ENCODE results near the gene PSME4.
A peak's percentile ranks its signal among the peaks of the same experiment; 100 is the strongest.

PSME4 gene

DNA sequence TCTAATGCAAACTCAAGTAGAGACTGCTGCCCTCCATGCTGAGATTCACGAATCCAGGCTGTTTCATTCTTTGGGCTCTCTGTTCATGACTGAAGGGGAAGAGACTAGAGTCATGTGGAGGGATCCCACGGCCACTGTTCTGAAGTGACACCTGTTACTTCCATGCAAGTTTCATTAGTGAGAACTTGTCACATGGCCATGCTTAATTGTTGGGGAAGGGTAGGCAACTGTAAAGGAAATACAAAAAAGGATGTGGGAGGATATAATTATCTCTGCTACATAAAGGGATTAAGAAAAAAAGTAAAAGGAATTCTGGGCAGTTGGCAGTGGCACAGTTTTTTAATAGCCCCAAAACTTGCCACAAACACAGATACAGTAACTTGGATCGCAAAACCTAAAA lies 28.0 kb upstream of the PSME4 start:
- Histone ChIP-seq H3K27me3 (ENCODE audit: control insufficient read depth in 1 of 2, insufficient read depth in 2 of 2, low read length in 2 of 2) (no peaks in the 10 kb centered on the region), H3K9ac (ENCODE audit: low read depth in 1 of 2, low read length in 2 of 2) (no peak overlapping the region), H3K4me3 (ENCODE audit: low read depth in 1 of 2, low read length in 2 of 2) (no peak overlapping the region), H3K9me3 (ENCODE audit: control insufficient read depth in 1 of 2, low read length in 2 of 2) (no peaks in the 10 kb centered on the region), H3K36me3 (ENCODE audit: control insufficient read depth in 1 of 2, insufficient read depth in 2 of 2, low read length in 2 of 2) (no peaks in the 10 kb centered on the region), H3K27ac (ENCODE audit: low read depth, low read length) (no peak overlapping the region), H3K4me1 (ENCODE audit: control insufficient read depth in 1 of 2, insufficient read depth in 2 of 2, low read length in 2 of 2) (no peaks in the 10 kb centered on the region)

DNA sequence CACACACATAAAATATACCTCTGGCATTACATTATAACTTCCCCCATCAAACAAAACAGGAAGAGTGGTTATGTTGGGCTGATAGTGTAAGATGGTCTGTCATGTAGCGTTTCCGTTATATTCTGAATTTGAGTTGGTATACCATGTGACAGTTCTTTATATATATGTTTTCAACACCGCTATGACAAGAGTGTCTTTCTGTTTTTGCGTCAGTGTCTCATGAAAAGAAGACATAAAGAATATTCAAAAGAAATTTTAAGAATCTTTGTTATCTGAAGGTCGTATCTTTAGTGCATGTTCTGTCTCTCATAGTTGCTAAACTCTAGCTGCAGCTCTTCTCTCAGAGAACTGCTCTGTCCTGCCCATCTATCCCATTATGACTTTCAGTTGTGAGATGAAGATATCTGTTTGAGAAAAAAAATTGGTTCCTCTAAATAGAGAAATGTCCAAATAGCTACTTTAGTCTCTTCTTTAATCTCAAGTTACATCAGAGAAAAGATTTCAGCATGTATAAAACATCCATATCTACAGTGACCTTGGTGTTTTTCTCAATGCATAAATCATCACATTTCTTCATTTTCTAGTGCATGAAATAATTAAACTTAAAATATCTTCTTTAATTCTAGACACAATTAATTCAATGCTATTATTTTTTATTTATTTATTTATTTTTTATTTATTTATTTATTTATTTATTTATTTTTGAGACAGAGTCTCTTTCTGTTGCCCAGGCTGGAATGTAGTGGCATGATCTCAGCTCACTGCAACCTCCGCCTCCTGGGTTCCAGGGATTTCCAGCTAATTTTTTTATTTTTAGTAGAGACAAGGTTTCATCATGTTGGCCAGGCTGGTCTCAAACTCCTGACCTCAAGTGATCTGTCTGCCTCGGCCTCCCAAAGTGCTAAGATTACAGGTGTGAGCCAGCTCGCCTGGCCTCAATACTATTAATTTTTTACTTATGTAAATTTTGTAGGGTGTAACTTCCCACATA lies 24.3 kb upstream of the PSME4 start:
- Histone ChIP-seq H3K4me3 (ENCODE audit: low read depth in 1 of 2, low read length in 2 of 2) (no peak overlapping the region), H3K27me3 (ENCODE audit: control insufficient read depth in 1 of 2, insufficient read depth in 2 of 2, low read length in 2 of 2) (no peaks in the 10 kb centered on the region), H3K4me1 (ENCODE audit: control insufficient read depth in 1 of 2, insufficient read depth in 2 of 2, low read length in 2 of 2) (no peaks in the 10 kb centered on the region), H3K36me3 (ENCODE audit: control insufficient read depth in 1 of 2, insufficient read depth in 2 of 2, low read length in 2 of 2) (no peaks in the 10 kb centered on the region), H3K9ac (ENCODE audit: low read depth in 1 of 2, low read length in 2 of 2) (no peak overlapping the region), H3K9me3 (ENCODE audit: control insufficient read depth in 1 of 2, low read length in 2 of 2) (no peaks in the 10 kb centered on the region), H3K27ac (ENCODE audit: low read depth, low read length) (no peak overlapping the region)

DNA sequence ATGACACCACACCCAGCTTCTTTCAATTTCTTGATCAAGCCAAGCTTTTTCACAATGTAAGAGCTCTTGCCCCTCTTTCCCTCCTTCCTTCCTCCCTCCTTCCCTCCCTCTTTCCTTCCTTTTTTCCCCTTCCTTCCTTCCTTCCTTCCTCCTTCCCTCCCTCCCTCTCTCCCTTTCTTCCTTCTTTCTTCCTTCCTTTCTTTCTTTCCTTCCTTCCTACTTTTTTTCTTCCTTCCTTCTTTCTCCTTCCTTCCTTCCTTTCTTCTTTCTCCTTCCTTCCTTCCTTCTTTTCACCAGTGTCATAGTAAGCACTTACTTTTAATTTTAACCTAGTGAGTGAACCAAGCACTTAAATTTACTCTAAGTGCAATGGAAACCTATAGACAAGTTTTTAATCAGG lies 21.2 kb upstream of the PSME4 start:
- Histone ChIP-seq H3K27me3 (ENCODE audit: control insufficient read depth in 1 of 2, insufficient read depth in 2 of 2, low read length in 2 of 2) (no peaks in the 10 kb centered on the region), H3K4me3 (ENCODE audit: low read depth in 1 of 2, low read length in 2 of 2) (no peak overlapping the region), H3K4me1 (ENCODE audit: control insufficient read depth in 1 of 2, insufficient read depth in 2 of 2, low read length in 2 of 2) (peaks cover 0 to 2% of the 10 kb centered on the region in 2 donors), H3K27ac (ENCODE audit: low read depth, low read length) (no peak overlapping the region), H3K9me3 (ENCODE audit: control insufficient read depth in 1 of 2, low read length in 2 of 2) (no peaks in the 10 kb centered on the region), H3K36me3 (ENCODE audit: control insufficient read depth in 1 of 2, insufficient read depth in 2 of 2, low read length in 2 of 2) (no peaks in the 10 kb centered on the region), H3K9ac (ENCODE audit: low read depth in 1 of 2, low read length in 2 of 2) (no peak overlapping the region)

DNA sequence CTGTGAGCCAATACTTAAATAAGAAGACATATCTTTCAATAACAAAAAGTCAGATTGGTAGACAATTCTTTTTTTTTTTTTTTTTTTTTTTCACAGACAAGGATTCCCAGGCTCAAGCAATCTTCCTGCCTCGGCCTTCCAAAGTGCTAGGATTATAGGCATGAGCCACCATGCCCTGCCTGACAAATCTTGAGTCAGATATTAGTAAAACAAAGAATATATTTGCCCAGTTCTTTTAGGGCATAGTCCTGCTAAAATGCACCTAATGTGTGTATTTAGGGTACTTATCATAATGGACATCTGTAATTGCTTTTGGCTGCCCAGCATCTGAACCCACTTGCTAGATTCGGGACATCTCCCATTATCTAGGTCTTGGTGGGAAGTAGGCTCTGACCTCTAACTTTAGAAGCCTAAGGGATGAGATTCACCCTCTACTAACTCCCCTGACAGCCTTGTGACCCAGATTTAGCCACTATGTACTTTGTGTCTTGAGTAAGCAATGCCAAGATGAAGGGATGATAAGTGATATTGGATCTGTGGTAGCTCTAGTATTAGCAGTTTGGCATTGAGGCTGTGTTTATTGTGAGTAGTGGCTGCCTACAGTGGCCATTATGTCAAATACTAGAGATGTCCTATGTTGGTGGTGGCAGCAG lies 18.5 kb upstream of the PSME4 start:
- Histone ChIP-seq H3K27me3 (ENCODE audit: control insufficient read depth in 1 of 2, insufficient read depth in 2 of 2, low read length in 2 of 2) (no peaks in the 10 kb centered on the region), H3K27ac (ENCODE audit: low read depth, low read length) (no peak overlapping the region), H3K9me3 (ENCODE audit: control insufficient read depth in 1 of 2, low read length in 2 of 2) (no peaks in the 10 kb centered on the region), H3K9ac (ENCODE audit: low read depth in 1 of 2, low read length in 2 of 2) (no peak overlapping the region), H3K4me3 (ENCODE audit: low read depth in 1 of 2, low read length in 2 of 2) (no peak overlapping the region), H3K4me1 (ENCODE audit: control insufficient read depth in 1 of 2, insufficient read depth in 2 of 2, low read length in 2 of 2) (peaks cover 0 to 5% of the 10 kb centered on the region in 2 donors), H3K36me3 (ENCODE audit: control insufficient read depth in 1 of 2, insufficient read depth in 2 of 2, low read length in 2 of 2) (no peaks in the 10 kb centered on the region)

DNA sequence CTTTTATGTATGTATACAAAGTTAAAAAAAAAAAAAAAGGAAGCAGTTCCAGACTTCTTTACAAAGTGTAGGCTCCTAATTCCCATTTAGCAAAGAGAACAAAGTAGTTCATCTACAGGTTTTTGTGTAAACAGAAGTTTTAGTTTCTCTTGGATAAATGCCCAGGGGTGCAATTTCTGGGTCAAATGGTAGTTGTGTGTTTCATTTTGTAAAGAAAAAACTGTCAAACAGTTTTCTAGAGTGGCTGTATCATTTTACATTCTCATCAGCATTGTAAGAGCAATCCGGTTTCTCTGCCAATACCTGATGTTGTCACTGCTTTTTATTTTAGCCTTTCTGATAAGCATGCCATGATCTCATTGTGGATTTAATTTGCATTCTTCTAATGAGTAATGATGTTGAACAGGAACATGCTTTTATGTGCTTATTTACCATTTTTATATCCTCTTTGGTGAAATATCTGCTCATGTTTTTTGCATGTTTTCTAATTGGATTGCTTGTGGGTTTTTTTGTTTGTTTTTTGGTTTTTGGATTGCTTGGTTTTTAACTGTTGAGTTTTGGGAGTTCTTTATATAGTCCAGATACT lies 16.6 kb upstream of the PSME4 start:
- no peaks in the 10 kb centered on the region for H3K27me3 ChIP-seq (ENCODE audit: control insufficient read depth in 1 of 2, insufficient read depth in 2 of 2, low read length in 2 of 2)
- no peak overlapping the region for H3K9ac ChIP-seq (ENCODE audit: low read depth in 1 of 2, low read length in 2 of 2)
- peaks cover 0 to 5% of the 10 kb centered on the region in 2 donors for H3K4me1 ChIP-seq (ENCODE audit: control insufficient read depth in 1 of 2, insufficient read depth in 2 of 2, low read length in 2 of 2)
- no peaks in the 10 kb centered on the region for H3K9me3 ChIP-seq (ENCODE audit: control insufficient read depth in 1 of 2, low read length in 2 of 2)
- H3K27ac ChIP-seq (ENCODE audit: low read depth, low read length): no peak overlapping the region
- H3K36me3 ChIP-seq (ENCODE audit: control insufficient read depth in 1 of 2, insufficient read depth in 2 of 2, low read length in 2 of 2): peaks cover 0 to 4% of the 10 kb centered on the region in 2 donors
- H3K4me3 ChIP-seq (ENCODE audit: low read depth in 1 of 2, low read length in 2 of 2): no peak overlapping the region

DNA sequence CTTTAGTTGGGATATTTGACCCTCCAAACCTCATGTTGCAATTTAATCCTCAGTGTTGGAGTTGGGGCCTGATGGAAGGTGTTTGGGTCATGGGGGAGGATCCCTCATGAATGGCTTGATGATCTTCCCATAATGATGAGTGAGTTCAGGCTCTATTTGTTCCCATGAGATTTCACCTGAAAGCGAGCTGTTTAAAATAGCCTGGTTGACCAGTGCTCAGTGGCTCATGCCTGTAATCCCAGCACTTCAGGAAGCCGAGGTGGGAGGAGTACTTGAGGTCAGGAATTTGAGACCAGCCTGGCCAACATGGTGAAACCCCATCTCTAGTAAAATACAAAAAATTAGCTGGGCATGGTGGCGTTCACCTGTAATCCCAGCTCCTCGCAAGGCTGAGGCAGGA lies 14.9 kb upstream of the PSME4 start:
- H3K27ac ChIP-seq (ENCODE audit: low read depth, low read length): no peak overlapping the region
- H3K4me3 ChIP-seq (ENCODE audit: low read depth in 1 of 2, low read length in 2 of 2): no peak overlapping the region
- peaks cover 0 to 6% of the 10 kb centered on the region in 2 donors for H3K9me3 ChIP-seq (ENCODE audit: control insufficient read depth in 1 of 2, low read length in 2 of 2)
- peaks cover 0 to 5% of the 10 kb centered on the region in 2 donors for H3K4me1 ChIP-seq (ENCODE audit: control insufficient read depth in 1 of 2, insufficient read depth in 2 of 2, low read length in 2 of 2)
- H3K36me3 ChIP-seq (ENCODE audit: control insufficient read depth in 1 of 2, insufficient read depth in 2 of 2, low read length in 2 of 2): peaks cover 4 to 10% of the 10 kb centered on the region in 2 donors
- no peak overlapping the region for H3K9ac ChIP-seq (ENCODE audit: low read depth in 1 of 2, low read length in 2 of 2)
- no peaks in the 10 kb centered on the region for H3K27me3 ChIP-seq (ENCODE audit: control insufficient read depth in 1 of 2, insufficient read depth in 2 of 2, low read length in 2 of 2)

DNA sequence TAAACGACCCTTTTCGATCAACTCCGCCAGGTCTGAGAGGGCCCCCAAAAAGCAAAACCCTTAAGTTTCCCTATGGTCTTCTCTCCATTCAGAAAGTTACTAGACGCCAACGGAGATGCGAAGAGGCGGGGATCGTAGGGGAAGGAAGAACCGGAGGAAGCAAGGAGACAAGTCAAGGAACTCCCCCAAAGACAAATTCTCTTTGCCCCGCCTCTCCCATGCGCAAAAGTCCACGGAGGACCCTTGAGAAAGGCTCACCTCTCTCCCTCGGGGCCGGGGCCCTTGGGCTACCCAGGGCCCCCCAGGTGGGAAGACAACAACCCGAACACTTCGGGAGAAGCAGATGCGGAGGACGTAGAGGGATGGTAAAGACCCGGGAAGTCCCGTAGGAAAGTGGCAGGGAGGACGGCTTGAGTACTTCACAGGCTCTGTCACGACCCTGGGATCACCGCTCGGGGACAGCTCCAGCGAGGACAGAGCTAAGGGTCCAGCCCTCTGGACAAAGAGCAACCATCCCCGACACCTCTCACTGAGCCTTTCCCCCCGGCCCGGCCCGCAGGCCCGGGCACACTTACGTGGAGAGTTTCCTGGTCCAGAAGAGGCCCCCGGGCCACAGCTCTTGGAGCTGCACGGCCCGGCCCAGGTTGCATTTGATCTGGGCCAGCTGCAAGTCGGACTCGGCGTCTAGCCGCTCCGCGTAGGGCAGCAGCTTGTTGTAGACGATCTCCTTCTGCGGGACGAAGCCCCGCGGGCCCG lies 647 bp downstream of the PSME4 start:
- Histone ChIP-seq H3K9ac (ENCODE audit: low read depth in 1 of 2, low read length in 2 of 2) (peak overlapping the region; percentile 94 to 97), H3K27me3 (ENCODE audit: control insufficient read depth in 1 of 2, insufficient read depth in 2 of 2, low read length in 2 of 2) (no peaks in the 10 kb centered on the region), H3K9me3 (ENCODE audit: control insufficient read depth in 1 of 2, low read length in 2 of 2) (no peaks in the 10 kb centered on the region), H3K27ac (ENCODE audit: low read depth, low read length) (peak overlapping the region; percentile 87), H3K36me3 (ENCODE audit: control insufficient read depth in 1 of 2, insufficient read depth in 2 of 2, low read length in 2 of 2) (peaks cover 0 to 3% of the 10 kb centered on the region in 2 donors), H3K4me3 (ENCODE audit: low read depth in 1 of 2, low read length in 2 of 2) (peak overlapping the region; percentile 88 to 89), H3K4me1 (ENCODE audit: control insufficient read depth in 1 of 2, insufficient read depth in 2 of 2, low read length in 2 of 2) (peaks cover 15 to 17% of the 10 kb centered on the region in 2 donors)

DNA sequence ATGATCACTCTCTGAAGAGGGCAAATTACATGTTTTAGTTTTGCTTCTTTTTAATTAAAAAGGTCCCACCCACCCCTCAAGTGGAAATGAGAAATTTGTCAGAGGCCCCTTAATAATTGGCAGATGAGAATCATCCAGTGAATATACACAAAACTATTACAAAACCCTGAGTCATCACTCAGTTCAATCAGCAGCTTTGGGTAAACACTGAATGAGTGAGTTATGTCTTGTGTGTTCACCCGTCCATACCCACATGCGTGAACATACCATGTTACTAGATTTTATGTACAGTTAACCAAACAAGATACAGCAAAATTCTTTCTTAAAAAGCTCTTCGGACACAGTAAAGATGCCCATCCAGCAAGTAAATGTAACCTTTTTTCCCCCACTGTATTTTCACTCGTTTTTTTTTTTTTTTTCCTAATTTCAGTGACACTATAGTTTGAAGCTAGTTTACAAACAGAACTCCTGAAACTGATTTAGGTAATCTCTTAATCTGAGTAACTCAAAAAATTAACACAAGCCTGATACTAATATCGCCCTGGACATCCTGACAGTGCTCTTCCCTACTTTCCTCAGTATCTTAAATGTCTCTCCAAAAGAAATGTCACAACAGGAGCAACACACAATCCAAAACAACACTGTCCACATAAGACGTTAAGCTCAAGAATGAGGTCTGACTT lies 1.4 kb downstream of the PSME4 start:
- Histone ChIP-seq H3K4me3 (ENCODE audit: low read depth in 1 of 2, low read length in 2 of 2) (peak overlapping the region; percentile 88 to 89), H3K9me3 (ENCODE audit: control insufficient read depth in 1 of 2, low read length in 2 of 2) (no peaks in the 10 kb centered on the region), H3K27ac (ENCODE audit: low read depth, low read length) (peak overlapping the region; percentile 87), H3K9ac (ENCODE audit: low read depth in 1 of 2, low read length in 2 of 2) (peak overlapping the region; percentile 94 to 97), H3K36me3 (ENCODE audit: control insufficient read depth in 1 of 2, insufficient read depth in 2 of 2, low read length in 2 of 2) (no peaks in the 10 kb centered on the region), H3K4me1 (ENCODE audit: control insufficient read depth in 1 of 2, insufficient read depth in 2 of 2, low read length in 2 of 2) (peaks cover 15 to 23% of the 10 kb centered on the region in 2 donors), H3K27me3 (ENCODE audit: control insufficient read depth in 1 of 2, insufficient read depth in 2 of 2, low read length in 2 of 2) (no peaks in the 10 kb centered on the region)

DNA sequence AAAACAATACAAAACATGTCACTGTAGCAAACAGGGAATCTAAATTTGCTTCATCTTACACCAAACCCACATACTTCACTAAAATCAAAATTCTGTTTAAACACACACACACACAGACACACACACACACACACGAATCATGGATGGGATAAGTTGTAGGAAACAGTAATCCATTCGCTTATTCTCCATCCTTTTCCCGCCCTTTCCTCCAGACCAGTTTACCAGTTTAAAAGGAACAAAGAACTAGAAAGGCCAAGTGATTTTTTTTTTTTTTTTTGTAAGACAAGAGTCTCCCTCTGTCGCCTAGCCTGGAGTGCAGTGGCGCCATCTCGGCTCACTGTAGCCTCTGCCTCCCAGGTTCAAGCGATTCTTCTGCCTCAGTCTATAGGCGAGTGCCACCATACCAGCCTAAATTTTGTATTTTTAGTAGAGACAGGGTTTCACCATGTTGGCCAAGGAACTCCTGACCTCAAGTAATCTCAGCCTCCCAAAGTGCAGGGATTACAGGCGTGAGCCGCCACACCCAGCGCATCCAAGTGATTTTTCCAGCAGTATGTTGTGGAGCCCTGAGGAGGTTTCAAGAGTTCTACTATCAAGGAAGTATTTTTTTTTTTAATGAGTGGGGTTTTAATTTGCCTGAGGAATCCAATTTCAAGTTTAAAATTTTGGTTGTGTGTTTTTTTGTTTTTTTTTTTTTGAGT lies 5.7 kb downstream of the PSME4 start:
- no peaks in the 10 kb centered on the region for H3K36me3 ChIP-seq (ENCODE audit: control insufficient read depth in 1 of 2, insufficient read depth in 2 of 2, low read length in 2 of 2)
- peaks cover 12 to 23% of the 10 kb centered on the region in 2 donors for H3K4me1 ChIP-seq (ENCODE audit: control insufficient read depth in 1 of 2, insufficient read depth in 2 of 2, low read length in 2 of 2)
- no peaks in the 10 kb centered on the region for H3K9me3 ChIP-seq (ENCODE audit: control insufficient read depth in 1 of 2, low read length in 2 of 2)
- H3K4me3 ChIP-seq (ENCODE audit: low read depth in 1 of 2, low read length in 2 of 2): no peak overlapping the region
- no peaks in the 10 kb centered on the region for H3K27me3 ChIP-seq (ENCODE audit: control insufficient read depth in 1 of 2, insufficient read depth in 2 of 2, low read length in 2 of 2)
- H3K27ac ChIP-seq (ENCODE audit: low read depth, low read length): no peak overlapping the region
- H3K9ac ChIP-seq (ENCODE audit: low read depth in 1 of 2, low read length in 2 of 2): no peak overlapping the region

All from duodenal mucosa (tissue), 2 donors.